H9 (cell line): ENCODE results near the gene C7orf25. TPM values are rescaled to one million over a fixed set of nuclear protein-coding genes. Genes with fewer than 3 reads are reported as not detected.

Source experiments
- DNase-seq: peaks from one replicate; pipeline ENCODE4 v3.0.0-alpha.2; 2017
- H2AFZ ChIP-seq: one replicate; pipeline ENCODE4 v1.6.1; 2013; ENCODE audit warnings: mild to moderate bottlenecking, low read length, control low read depth, moderate library complexity
- H2AK5ac ChIP-seq: 2 replicates; pipeline ENCODE4 v1.6.1; 2013; ENCODE audit warnings: low read length, control low read depth, mixed read lengths; ENCODE audit not compliant: insufficient read length
- H2BK120ac ChIP-seq: one replicate; pipeline ENCODE4 v1.6.1; 2013; ENCODE audit warnings: low read depth, mild to moderate bottlenecking, low read length, control low read depth, inconsistent platforms; ENCODE audit not compliant: poor library complexity, severe bottlenecking
- H2BK12ac ChIP-seq: 2 replicates; pipeline ENCODE4 v1.6.1; 2013; ENCODE audit warnings: low read length, control low read depth, mixed read lengths, low read depth; ENCODE audit not compliant: insufficient read length
- H2BK15ac ChIP-seq: 2 replicates; pipeline ENCODE4 v1.6.1; 2013; ENCODE audit warnings: low read depth, low read length, control low read depth
- H2BK20ac ChIP-seq: one replicate; pipeline ENCODE4 v1.6.1; 2013; ENCODE audit warnings: low read depth, mild to moderate bottlenecking, low read length, control low read depth, inconsistent platforms; ENCODE audit not compliant: poor library complexity, severe bottlenecking
- H2BK5ac ChIP-seq: 2 replicates; pipeline ENCODE4 v1.6.1; 2013; ENCODE audit warnings: low read length, control low read depth, mixed read lengths; ENCODE audit not compliant: insufficient read length
- H3K14ac ChIP-seq: 2 replicates; pipeline ENCODE4 v1.6.1; 2013; ENCODE audit warnings: low read length, control low read depth; ENCODE audit not compliant: insufficient read depth
- H3K18ac ChIP-seq: 2 replicates; pipeline ENCODE4 v1.6.1; 2013; ENCODE audit warnings: low read depth, mild to moderate bottlenecking, mixed read lengths, low read length, control low read depth; ENCODE audit not compliant: insufficient read length
- H3K23ac ChIP-seq: 2 replicates; pipeline ENCODE4 v1.6.1; 2013; ENCODE audit warnings: low read length, control low read depth, mixed read lengths, low read depth; ENCODE audit not compliant: insufficient read length
- H3K23me2 ChIP-seq: 2 replicates; pipeline ENCODE4 v1.6.1; 2013; ENCODE audit warnings: low read depth, mild to moderate bottlenecking, mixed read lengths, low read length, control low read depth; ENCODE audit not compliant: insufficient read length, poor library complexity, severe bottlenecking
- H3K27ac ChIP-seq: 2 replicates; pipeline ENCODE4 v1.5.1; 2013; ENCODE audit warnings: low read length, control low read depth, mixed read lengths, low read depth; ENCODE audit not compliant: insufficient read length
- H3K27me3 ChIP-seq: 2 replicates; pipeline ENCODE4 v1.6.1; 2013; ENCODE audit warnings: low read length, control low read depth, inconsistent platforms; ENCODE audit not compliant: insufficient read depth
- H3K4ac ChIP-seq: 2 replicates; pipeline ENCODE4 v1.6.1; 2013; ENCODE audit warnings: low read depth, mild to moderate bottlenecking, control low read depth, inconsistent platforms, low read length, moderate library complexity
- H3K4me1 ChIP-seq: 2 replicates; pipeline ENCODE4 v1.6.1; 2013; ENCODE audit warnings: low read length, control low read depth, inconsistent platforms; ENCODE audit not compliant: insufficient read depth
- H3K4me2 ChIP-seq: 2 replicates; pipeline ENCODE4 v1.6.1; 2013; ENCODE audit warnings: low read length, control low read depth, mixed read lengths; ENCODE audit not compliant: insufficient read length, insufficient read depth
- H3K56ac ChIP-seq: 2 replicates; pipeline ENCODE4 v1.6.1; 2013; ENCODE audit warnings: low read depth, mild to moderate bottlenecking, mixed read lengths, low read length, control low read depth; ENCODE audit not compliant: insufficient read length
- H3K79me1 ChIP-seq: 2 replicates; pipeline ENCODE4 v1.6.1; 2013; ENCODE audit warnings: low read depth, mild to moderate bottlenecking, moderate library complexity, low read length, control low read depth, inconsistent platforms; ENCODE audit not compliant: insufficient read depth, poor library complexity, severe bottlenecking
- H3K79me2 ChIP-seq: 2 replicates; pipeline ENCODE4 v1.6.1; 2013; ENCODE audit warnings: low read length, control low read depth, inconsistent platforms; ENCODE audit not compliant: insufficient read depth
- H3K9ac ChIP-seq: 2 replicates; pipeline ENCODE4 v1.6.1; 2013; ENCODE audit warnings: low read length, control low read depth, mixed read lengths; ENCODE audit not compliant: insufficient read length; ENCODE audit errors: extremely low read depth
- H3K9me3 ChIP-seq: one replicate; pipeline ENCODE4 v1.6.1; 2013; ENCODE audit warnings: low read depth, low read length, inconsistent platforms; ENCODE audit not compliant: control insufficient read depth
- H3T11ph ChIP-seq: one replicate; pipeline ENCODE4 v1.6.1; 2013; ENCODE audit warnings: mild to moderate bottlenecking, low read length, control low read depth, inconsistent platforms
- H4K20me1 ChIP-seq: one replicate; pipeline ENCODE4 v1.6.1; 2013; ENCODE audit not compliant: control insufficient read depth, insufficient read length, insufficient read depth
- H4K5ac ChIP-seq: 2 replicates; pipeline ENCODE4 v1.6.1; 2013; ENCODE audit warnings: low read depth, mild to moderate bottlenecking, mixed read lengths, low read length, control low read depth; ENCODE audit not compliant: insufficient read length
- H4K8ac ChIP-seq: replicated peaks from 2 replicates; pipeline ENCODE4 v1.6.1; 2013; ENCODE audit warnings: low read length, control low read depth, mixed read lengths, low read depth; ENCODE audit not compliant: insufficient read length
- H4K91ac ChIP-seq: 2 replicates; pipeline ENCODE4 v1.6.1; 2013; ENCODE audit warnings: low read depth, mild to moderate bottlenecking, moderate library complexity, mixed read lengths, low read length, control low read depth; ENCODE audit not compliant: insufficient read length
- H3K27ac Mint-ChIP-seq, 3 experiments: 2 replicates in 2 of 3; 3 replicates in 1 of 3; pipeline ENCODE4 v1.8.0; 2020 to 2021; ENCODE audit warnings: mixed read lengths in 3 of 3, mild to moderate bottlenecking in 1 of 3, moderate library complexity in 1 of 3
- H3K27me3 Mint-ChIP-seq: 2 replicates; pipeline ENCODE4 v1.8.0; 2021; ENCODE audit warnings: low read depth, mild to moderate bottlenecking, moderate library complexity, mixed read lengths
- H3K36me3 Mint-ChIP-seq, 3 experiments: 2 replicates in 2 of 3; 3 replicates in 1 of 3; pipeline ENCODE4 v1.8.0; 2020 to 2021; ENCODE audit warnings: low read depth in 3 of 3, mixed read lengths in 3 of 3; ENCODE audit not compliant: insufficient read depth in 1 of 3
- H3K4me1 Mint-ChIP-seq, 2 experiments: 2 replicates each; pipeline ENCODE4 v1.8.0; 2020; ENCODE audit warnings: mixed read lengths in 2 of 2
- H3K4me3 Mint-ChIP-seq, 2 experiments: 2 replicates in 1 of 2; 3 replicates in 1 of 2; pipeline ENCODE4 v1.8.0; 2020 to 2021; ENCODE audit warnings: mild to moderate bottlenecking in 2 of 2, mixed read lengths in 2 of 2, moderate library complexity in 1 of 2
- H3K9me3 Mint-ChIP-seq, 2 experiments: 2 replicates in 1 of 2; 3 replicates in 1 of 2; pipeline ENCODE4 v1.8.0; 2020; ENCODE audit warnings: mild to moderate bottlenecking in 2 of 2, mixed read lengths in 2 of 2, moderate library complexity in 1 of 2
- WGBS: extraction: QIAGEN DNeasy Blood & Tissue Kit; methylation state at CpG from one replicate; pipeline ENCODE4 v1.1.7; 2013; ENCODE audit warnings: missing lambda C conversion rate, low lambda C conversion rate, mixed read lengths; ENCODE audit not compliant: insufficient read length; ENCODE audit errors: extremely low coverage; 5-methylcytosine and 5-hydroxymethylcytosine counted together
- total RNA-seq: library from RNA; stranded (reverse); gene quantifications from 2 replicates; pipeline ENCODE4 v1.2.1, GENCODE V29; 2021
- TF ChIP-seq, protein P1 (sequence below): fragments of 200-600 bp; sonication (generic); conservative IDR thresholded peaks from 3 replicates; pipeline ENCODE4 v1.8.0; 2021; ENCODE audit warnings: antibody characterized with exemption, mild to moderate bottlenecking

C7orf25 gene
- total RNA-seq, 1 experiment from 2014 or later: 3.8 TPM

DNA sequence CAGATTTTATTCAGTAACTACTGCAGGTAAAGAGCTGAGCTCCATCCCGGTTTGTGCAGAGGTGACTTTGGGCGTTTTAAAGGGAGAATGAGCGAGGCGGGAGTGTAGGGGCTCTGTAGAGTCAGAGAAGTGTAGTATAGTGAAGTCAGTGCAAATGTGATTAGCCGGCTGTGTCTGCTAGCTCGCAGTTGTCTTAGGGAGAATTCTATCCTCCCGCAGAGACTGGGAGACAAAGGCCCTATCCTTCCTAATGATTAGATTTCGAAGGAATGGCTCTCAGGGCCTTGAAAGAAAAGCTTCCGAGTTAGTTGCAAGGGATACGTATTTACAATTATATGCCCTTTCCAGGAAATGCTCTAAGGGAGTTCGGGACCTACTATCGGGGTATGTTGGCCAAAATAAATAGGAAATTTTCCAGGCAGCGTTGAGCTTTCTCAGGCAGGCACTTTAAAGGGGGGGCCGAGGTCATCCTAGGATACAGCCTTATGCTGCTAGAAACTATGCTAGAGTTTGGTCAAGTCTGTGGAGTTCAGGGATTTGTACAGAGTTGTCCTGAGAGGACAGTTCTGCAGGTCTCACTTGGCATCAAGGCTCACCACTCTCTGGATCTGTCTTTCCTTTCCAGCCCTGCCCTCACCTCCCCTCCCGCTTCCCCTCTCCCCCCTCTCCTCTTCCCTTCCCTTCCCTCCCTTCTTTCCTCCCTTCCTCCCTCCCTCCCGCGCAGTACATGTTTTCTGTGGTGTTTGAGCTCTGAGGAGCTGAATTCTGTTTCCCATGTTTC lies 21.1 kb upstream of the C7orf25 start:
- Histone ChIP-seq H3K56ac (no peak overlapping the region), H2BK120ac (no peak overlapping the region), H2AK5ac (no peak overlapping the region), H3K79me1 (no peaks in the 10 kb centered on the region), H4K20me1 (no peaks in the 10 kb centered on the region), H3K23me2 (peaks cover 11% of the 10 kb centered on the region), H3K4ac (no peak overlapping the region), H3K27ac (no peak overlapping the region), H2BK15ac (no peak overlapping the region), H4K8ac (no peak overlapping the region), H3K14ac (no peak overlapping the region), H3K4me1 (no peaks in the 10 kb centered on the region), H3K9ac (peak overlapping the region; percentile 91), H3T11ph (no peak overlapping the region), H2BK5ac (no peak overlapping the region), H2BK12ac (no peak overlapping the region), H4K5ac (no peak overlapping the region), H3K4me2 (peak overlapping the region; percentile 80), H3K27me3 (no peaks in the 10 kb centered on the region), H2BK20ac (no peak overlapping the region), H4K91ac (no peak overlapping the region), H3K23ac (no peak overlapping the region), H2AFZ (no peak overlapping the region), H3K9me3 (no peaks in the 10 kb centered on the region), H3K79me2 (peaks cover 47% of the 10 kb centered on the region), H3K18ac (no peak overlapping the region)
- Mint-ChIP-seq H3K4me1 (peaks cover 17 to 18% of the 10 kb centered on the region in 2 experiments), H3K4me3 (peak overlapping the region; percentile 97 to 100), H3K36me3 (peaks cover 15 to 42% (median 34%) of the 10 kb centered on the region in 3 experiments), H3K27ac (peak overlapping the region; percentile 94 to 99 (median 99)), H3K9me3 (peaks cover 0 to 3% of the 10 kb centered on the region in 2 experiments; a peak in 1 of 5 replicates), H3K27me3 (0 out of 2 replicates have a peak, but pooled peaks cover 2% of the 10 kb centered on the region)
- WGBS: no CpG with 5 or more reads among the region's 17 CpGs
- no peak for DNase-seq
- TF ChIP-seq, protein P1, sequence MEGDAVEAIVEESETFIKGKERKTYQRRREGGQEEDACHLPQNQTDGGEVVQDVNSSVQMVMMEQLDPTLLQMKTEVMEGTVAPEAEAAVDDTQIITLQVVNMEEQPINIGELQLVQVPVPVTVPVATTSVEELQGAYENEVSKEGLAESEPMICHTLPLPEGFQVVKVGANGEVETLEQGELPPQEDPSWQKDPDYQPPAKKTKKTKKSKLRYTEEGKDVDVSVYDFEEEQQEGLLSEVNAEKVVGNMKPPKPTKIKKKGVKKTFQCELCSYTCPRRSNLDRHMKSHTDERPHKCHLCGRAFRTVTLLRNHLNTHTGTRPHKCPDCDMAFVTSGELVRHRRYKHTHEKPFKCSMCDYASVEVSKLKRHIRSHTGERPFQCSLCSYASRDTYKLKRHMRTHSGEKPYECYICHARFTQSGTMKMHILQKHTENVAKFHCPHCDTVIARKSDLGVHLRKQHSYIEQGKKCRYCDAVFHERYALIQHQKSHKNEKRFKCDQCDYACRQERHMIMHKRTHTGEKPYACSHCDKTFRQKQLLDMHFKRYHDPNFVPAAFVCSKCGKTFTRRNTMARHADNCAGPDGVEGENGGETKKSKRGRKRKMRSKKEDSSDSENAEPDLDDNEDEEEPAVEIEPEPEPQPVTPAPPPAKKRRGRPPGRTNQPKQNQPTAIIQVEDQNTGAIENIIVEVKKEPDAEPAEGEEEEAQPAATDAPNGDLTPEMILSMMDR: no peak
